HEK293 (cell line): ENCODE measurements around the gene CTRB1.

Source experiments
- CTCF ChIA-PET: fragments of 350-600 bp; formaldehyde crosslinking; extraction: SDS; loops from one replicate; lab custom pipeline; 2021; ENCODE audit warnings: antibody characterized with exemption; lab: Yijun Ruan, JAX
- POLR2A ChIA-PET: fragments of 300-600 bp; formaldehyde crosslinking; extraction: SDS; loops from one replicate; lab custom pipeline; 2020; ENCODE audit warnings: antibody characterized with exemption, inconsistent platforms; lab: Yijun Ruan, JAX
- H3K27ac ChIP-seq: fragments of 200-500 bp; sonication (Bioruptor generic); 2 replicates; pipeline ENCODE4 v1.5.1; 2014; ENCODE audit warnings: low read depth, low read length, control low read depth, inconsistent platforms; ENCODE audit errors: extremely low read depth
- H3K36me3 ChIP-seq, 2 experiments: fragments of 200-500 bp in 1 of 2; sonication (Bioruptor generic) in 1 of 2; 1 replicate in 1 of 2; 2 replicates in 1 of 2; pipeline ENCODE4 v1.5.1; 2014 to 2017; ENCODE audit warnings: inconsistent platforms in 2 of 2, low read length in 2 of 2; ENCODE audit not compliant: control insufficient read depth in 2 of 2, insufficient read depth in 1 of 2
- H3K4me1 ChIP-seq: fragments of 200-500 bp; sonication (Bioruptor generic); 2 replicates; pipeline ENCODE4 v1.5.1; 2014; ENCODE audit warnings: mild to moderate bottlenecking, low read length, inconsistent platforms; ENCODE audit not compliant: control insufficient read depth, insufficient read depth
- H3K4me3 ChIP-seq: 2 replicates; pipeline ENCODE4 v1.5.1; 2011; ENCODE audit warnings: low read depth, mild to moderate bottlenecking, control low read depth, low read length, moderate library complexity
- H3K9me3 ChIP-seq: fragments of 200-500 bp; sonication (Bioruptor generic); 2 replicates; pipeline ENCODE4 v1.5.1; 2014; ENCODE audit warnings: low read depth, low read length, inconsistent platforms; ENCODE audit not compliant: control insufficient read depth, insufficient read depth
- HIC1 ChIP-seq: fragments of 450-650 bp; formaldehyde crosslinking; IDR thresholded peaks from 2 replicates; pipeline ENCODE4 v1.5.1; 2016; ENCODE audit warnings: missing biosample characterization, missing genetic modification characterization
- KLF17 ChIP-seq: fragments of 450-650 bp; formaldehyde crosslinking; IDR thresholded peaks from 2 replicates; pipeline ENCODE4 v1.5.1; 2016; ENCODE audit warnings: missing biosample characterization, missing genetic modification characterization
- OSR2 ChIP-seq: fragments of 450-650 bp; formaldehyde crosslinking; IDR thresholded peaks from 2 replicates; pipeline ENCODE4 v1.5.1; 2016; ENCODE audit warnings: missing biosample characterization, missing genetic modification characterization
- PRDM2 ChIP-seq: fragments of 450-650 bp; formaldehyde crosslinking; IDR thresholded peaks from 2 replicates; pipeline ENCODE4 v1.5.1; 2016; ENCODE audit warnings: missing biosample characterization, missing genetic modification characterization, borderline replicate concordance
- ZBTB1 ChIP-seq: fragments of 450-650 bp; formaldehyde crosslinking; IDR thresholded peaks from 2 replicates; pipeline ENCODE4 v1.5.1; 2016; ENCODE audit warnings: missing biosample characterization, missing genetic modification characterization
- ZBTB48 ChIP-seq: fragments of 450-650 bp; formaldehyde crosslinking; IDR thresholded peaks from 2 replicates; pipeline ENCODE4 v1.5.1; 2016; ENCODE audit warnings: missing biosample characterization, missing genetic modification characterization
- ZBTB6 ChIP-seq: fragments of 450-650 bp; formaldehyde crosslinking; IDR thresholded peaks from 2 replicates; pipeline ENCODE4 v1.5.1; 2017; ENCODE audit warnings: missing biosample characterization, missing genetic modification characterization
- ZNF10 ChIP-seq: fragments of 450-650 bp; formaldehyde crosslinking; IDR thresholded peaks from 2 replicates; pipeline ENCODE4 v1.5.1; 2017; ENCODE audit warnings: missing biosample characterization, missing genetic modification characterization
- ZNF114 ChIP-seq: fragments of 450-650 bp; formaldehyde crosslinking; IDR thresholded peaks from 2 replicates; pipeline ENCODE4 v1.5.0; 2017; ENCODE audit warnings: missing biosample characterization, missing genetic modification characterization
- ZNF350 ChIP-seq: fragments of 450-650 bp; formaldehyde crosslinking; IDR thresholded peaks from 2 replicates; pipeline ENCODE4 v1.5.0; 2017; ENCODE audit warnings: missing biosample characterization, mild to moderate bottlenecking, missing genetic modification characterization
- ZNF473 ChIP-seq: fragments of 450-650 bp; formaldehyde crosslinking; IDR thresholded peaks from 2 replicates; pipeline ENCODE4 v1.5.1; 2017; ENCODE audit warnings: missing biosample characterization, missing genetic modification characterization
- ZNF514 ChIP-seq: fragments of 450-650 bp; formaldehyde crosslinking; IDR thresholded peaks from 2 replicates; pipeline ENCODE4 v1.5.1; 2016; ENCODE audit warnings: missing biosample characterization, missing genetic modification characterization
- ZNF626 ChIP-seq: fragments of 450-650 bp; sonication (Bioruptor Pico); formaldehyde crosslinking; IDR thresholded peaks from 2 replicates; pipeline ENCODE4 v1.5.1; 2018; ENCODE audit warnings: missing biosample characterization, missing genetic modification characterization, inconsistent platforms
- ZNF654 ChIP-seq: fragments of 450-650 bp; formaldehyde crosslinking; IDR thresholded peaks from 2 replicates; pipeline ENCODE4 v1.5.1; 2016; ENCODE audit warnings: low read depth, missing biosample characterization, missing genetic modification characterization
- ZNF670 ChIP-seq: fragments of 450-650 bp; formaldehyde crosslinking; IDR thresholded peaks from 2 replicates; pipeline ENCODE4 v1.5.1; 2016; ENCODE audit warnings: missing biosample characterization, missing genetic modification characterization, low read depth
- ZNF692 ChIP-seq: fragments of 450-650 bp; formaldehyde crosslinking; IDR thresholded peaks from 2 replicates; pipeline ENCODE4 v1.5.1; 2016; ENCODE audit warnings: missing biosample characterization, missing genetic modification characterization
- ZNF76 ChIP-seq: fragments of 450-650 bp; formaldehyde crosslinking; IDR thresholded peaks from 2 replicates; pipeline ENCODE4; 2016; ENCODE audit warnings: low read depth, missing biosample characterization, missing genetic modification characterization, borderline replicate concordance
- ZXDB ChIP-seq: fragments of 450-650 bp; formaldehyde crosslinking; IDR thresholded peaks from 2 replicates; pipeline ENCODE4 v1.5.1; 2016; ENCODE audit warnings: missing biosample characterization, missing genetic modification characterization

Gene CTRB1

GRCh38 chr16:75189638-75190245 is 29.0 kb upstream of the CTRB1 start:
- H3K36me3 ChIP-seq = no peaks in the 10 kb centered on the region
- TF ChIP-seq ZNF626 (tag by site-specific recombination) (no peak), ZNF473 (tag by site-specific recombination) (no peak), ZNF10 (tag by site-specific recombination) (no peak)
- H3K4me1 ChIP-seq = no peaks in the 10 kb centered on the region
- no peak overlapping the region for H3K27ac ChIP-seq
- ChIA-PET POLR2A (no interaction called here), CTCF (interaction anchor here (0.6 to 1.9 kb wide), 3 partner anchors 9 to 520 kb away, joined by 4 to 14 read pairs (median 5); no protein-coding TSS in a partner anchor)
- H3K4me3 ChIP-seq = no peak overlapping the region
- no peaks in the 10 kb centered on the region for H3K9me3 ChIP-seq

GRCh38 chr16:75192606-75193264 is 26.1 kb upstream of the CTRB1 start:
- Histone ChIP-seq H3K4me3 (no peak overlapping the region), H3K36me3 (no peaks in the 10 kb centered on the region), H3K4me1 (no peaks in the 10 kb centered on the region), H3K27ac (no peak overlapping the region), H3K9me3 (no peaks in the 10 kb centered on the region)
- TF ChIP-seq ZXDB (no peak), ZNF350 (tag by site-specific recombination) (no peak), ZNF76 (tag by site-specific recombination) (no peak), ZBTB6 (tag by site-specific recombination) (no peak), ZNF670 (no peak), ZNF514 (tag by site-specific recombination) (no peak)
- ChIA-PET CTCF (no interaction called here), POLR2A (no interaction called here)

GRCh38 chr16:75193265-75193650 is 25.5 kb upstream of the CTRB1 start:
- POLR2A ChIA-PET = no interaction called here
- no peak for TF ChIP-seq ZNF692 (tag by site-specific recombination)
- TF ChIP-seq ZNF654 (tag by site-specific recombination) = no peak
- TF ChIP-seq ZNF76 (tag by site-specific recombination) = no peak
- no peak for TF ChIP-seq HIC1 (tag by site-specific recombination)
- TF ChIP-seq ZNF114 (tag by site-specific recombination) = no peak
- TF ChIP-seq ZBTB1 (tag by site-specific recombination) = no peak
- TF ChIP-seq PRDM2 (tag by site-specific recombination) = no peak
- no peak for TF ChIP-seq OSR2
- no peak for TF ChIP-seq ZBTB48
- no peak for TF ChIP-seq ZNF514 (tag by site-specific recombination)
- TF ChIP-seq KLF17 (tag by site-specific recombination) = no peak
- TF ChIP-seq, all 188 proteins: peak for 0
- CTCF ChIA-PET = no interaction called here

More at GRCh38 chr16:75193265-75193650, 25.5 kb upstream of the CTRB1 start:
- no peak overlapping the region for H3K27ac ChIP-seq
- H3K36me3 ChIP-seq = no peaks in the 10 kb centered on the region
- no peak overlapping the region for H3K4me3 ChIP-seq
- no peaks in the 10 kb centered on the region for H3K9me3 ChIP-seq
- H3K4me1 ChIP-seq = no peaks in the 10 kb centered on the region
